Posterior vena cava (tissue), 2 donors: ENCODE results near the gene SLC13A3. TPM values are rescaled to one million over a fixed set of nuclear protein-coding genes. Genes with fewer than 3 reads are reported as not detected.
A peak's percentile ranks its signal among the peaks of the same experiment; 100 is the strongest.

Experiments used
- DNase-seq: peaks from one replicate; pipeline ENCODE4 v3.0.0-alpha.2; 2020; ENCODE audit warnings: low spot score
- intact Hi-C, 2 donors: fragments of 100-400 bp; cut with DNase I; formaldehyde crosslinking; loops; one replicate each; pipeline versions ENCODE4 v1.14.1 to v1.14.2; 2022 to 2023
- long read RNA-seq, 2 donors: library from polyadenylated mRNA; unstranded; transcript quantifications; one replicate each; pipeline ENCODE4 v2.0.0, GENCODE V29; 2020 to 2021
- total RNA-seq, 2 donors: library from RNA; stranded (reverse); fragmentation: NEBNext Ultra II Directional; extraction: Animal tissue kit (Norgen Biotek cat#: 25700); gene quantifications; one replicate each; pipeline ENCODE4 v1.2.1, GENCODE V29; 2021
- donor health status: DM: yes; HTN: yes; CAD: no.
- donor health status: DM: yes; HTN: yes; CAD: no.

The SLC13A3 gene
- total RNA-seq, result 1 to 10 TPM; 1.7 to 2.3 TPM
- long read RNA-seq, donor 1, result 0 reads
- long read RNA-seq, donor 2, partial matches to known transcripts, result 0 of 3 reads
- long read RNA-seq, donor 2, other reads (novel, unspliced or antisense), result 3 of 3 reads

- no peak for DNase-seq
- intact Hi-C loops, result no loop called here
Observed at GRCh38 chr20:46651091-46651962, at the start of gene SLC13A3. Gene SLC13A3, minus strand, starts transcription at chr20:46651459. Its CDS starts 38 bp downstream, at chr20:46651421.

DNA sequence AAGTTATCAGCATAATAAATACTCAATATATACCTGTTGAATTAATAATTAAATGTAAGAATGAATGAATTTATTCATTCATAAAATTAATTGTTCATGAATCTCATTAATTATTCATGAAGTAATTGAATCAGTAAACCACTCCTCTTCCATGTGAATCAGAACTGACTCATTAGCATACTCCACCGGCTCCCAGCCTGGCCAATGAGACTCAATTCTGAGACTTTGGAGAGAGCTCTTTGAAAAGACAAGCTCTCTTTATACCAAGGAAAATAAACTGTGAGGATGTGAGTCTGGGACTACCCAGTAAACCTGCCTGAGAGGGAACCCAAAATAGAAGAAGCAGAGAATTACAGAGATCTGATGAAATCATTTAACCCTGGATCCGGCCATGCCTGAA lies 49.8 kb upstream of the SLC13A3 start:
- DNase-seq, result no peak
- intact Hi-C loops, result no loop called here

GRCh38 chr20:46700481-46700880 lies 49.2 kb upstream of the SLC13A3 start:
- intact Hi-C loops, result no loop called here
- no peak for DNase-seq

GRCh38 chr20:46699651-46700359 lies 48.5 kb upstream of the SLC13A3 start:
- no peak for DNase-seq
- intact Hi-C loops, result no loop called here

- DNase-seq, result no peak
Observed at GRCh38 chr20:46698788-46699187, 47.5 kb upstream of the SLC13A3 start.

DNA sequence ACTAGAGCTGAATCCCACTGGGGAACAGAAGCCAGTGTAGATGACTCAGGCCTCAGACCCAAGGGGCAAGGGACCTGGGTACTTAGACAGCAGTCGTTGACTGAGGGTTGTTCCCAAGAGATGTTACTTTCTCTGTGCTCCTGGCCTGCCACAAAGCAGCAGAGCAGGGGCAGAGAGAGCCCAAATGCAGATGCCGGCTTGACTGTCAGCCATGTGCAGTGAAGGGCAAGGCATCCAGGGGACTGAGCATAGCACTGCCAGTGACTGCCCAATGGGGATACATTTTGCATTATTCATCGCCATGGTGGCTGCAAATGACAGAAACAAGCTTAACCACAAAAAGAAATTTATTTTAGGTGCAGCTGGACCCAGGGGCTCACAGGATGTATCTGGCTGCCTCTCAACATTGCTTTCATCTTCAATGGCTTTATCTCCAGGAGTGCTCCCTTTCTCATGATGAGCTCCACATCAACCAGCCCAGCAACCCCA lies 45.6 kb upstream of the SLC13A3 start:
- no peak for DNase-seq
- intact Hi-C loops, result no loop called here

More at GRCh38 chr20:46698788-46699187, 47.5 kb upstream of the SLC13A3 start:
- intact Hi-C loops, result no loop called here

- intact Hi-C loops, result no loop called here
- DNase-seq, result no peak
Observed at GRCh38 chr20:46695892-46696291, 44.6 kb upstream of the SLC13A3 start.

GRCh38 chr20:46694484-46694883 lies 43.2 kb upstream of the SLC13A3 start:
- DNase-seq, result no peak
- intact Hi-C loops, result no loop called here

- intact Hi-C loops, result no loop called here
- DNase-seq, result no peak
Observed at GRCh38 chr20:46691196-46691595, 39.9 kb upstream of the SLC13A3 start.

- no peak for DNase-seq
- intact Hi-C loops, result no loop called here
Observed at GRCh38 chr20:46690219-46691106, 39.2 kb upstream of the SLC13A3 start.

DNA sequence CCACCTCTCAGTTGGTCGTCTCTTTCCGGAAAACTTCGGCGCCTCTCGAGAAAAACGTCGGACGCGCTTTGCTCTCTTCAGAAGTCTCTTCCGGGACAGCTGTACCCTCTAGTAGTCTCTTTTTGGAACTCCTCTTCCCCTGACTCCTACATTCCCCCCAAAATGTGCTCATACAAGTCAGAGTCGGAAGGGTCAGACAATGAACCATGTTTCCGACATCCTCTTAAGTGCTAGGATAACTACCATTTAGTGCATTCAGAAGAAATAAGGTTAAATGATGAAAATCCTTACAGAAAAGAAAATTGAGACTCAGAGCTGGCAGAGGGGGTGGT lies 38.5 kb upstream of the SLC13A3 start:
- intact Hi-C loops, result no loop called here
- DNase-seq, result no peak

- peak; percentile 100 for DNase-seq
- intact Hi-C loops, result no loop called here
Observed at GRCh38 chr20:46689082-46689753, 38.0 kb upstream of the SLC13A3 start, which contains the start of gene TP53RK. Gene TP53RK, minus strand, starts transcription at chr20:46689444. Its CDS starts 30 bp downstream, at chr20:46689414.

GRCh38 chr20:46688151-46689081 lies 37.2 kb upstream of the SLC13A3 start:
- intact Hi-C loops, result no loop called here
- no peak for DNase-seq

- intact Hi-C loops, result no loop called here
- peak; percentile 85 for DNase-seq
Observed at GRCh38 chr20:46683939-46684750, 32.9 kb upstream of the SLC13A3 start.

GRCh38 chr20:46683668-46683938 lies 32.3 kb upstream of the SLC13A3 start:
- intact Hi-C loops, result no loop called here
- DNase-seq, result no peak

DNA sequence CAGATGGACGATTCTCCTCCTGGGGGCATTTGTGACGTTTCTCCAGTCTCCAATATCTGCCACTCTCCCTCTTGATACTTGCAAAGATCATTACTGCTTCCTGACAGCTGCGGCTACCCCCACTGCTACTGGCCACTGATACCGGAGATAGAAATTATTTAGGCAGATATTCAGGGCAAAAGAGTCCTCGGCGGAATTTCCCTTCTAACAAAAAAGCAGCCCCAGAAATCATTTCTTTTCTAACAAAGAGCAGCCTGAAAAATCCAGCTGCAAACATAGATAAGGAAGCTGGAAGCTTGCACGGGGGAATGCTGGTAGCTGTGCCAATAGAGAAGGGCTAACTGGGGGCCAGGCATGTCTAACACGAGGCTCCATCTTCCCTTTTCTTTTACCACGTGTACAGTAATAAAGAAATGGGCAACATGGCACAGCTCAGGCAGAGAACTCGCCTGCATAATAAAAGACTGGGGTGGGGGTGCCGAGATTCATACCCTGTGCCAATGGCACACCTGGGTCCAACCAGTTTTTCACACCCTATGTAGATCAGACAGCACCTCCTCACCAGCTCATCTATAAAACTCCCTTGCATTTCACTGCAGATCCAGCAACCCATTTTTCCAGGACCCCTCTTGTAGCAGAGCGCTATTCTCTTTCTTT lies 31.9 kb upstream of the SLC13A3 start:
- intact Hi-C loops, result no loop called here
- no peak for DNase-seq
